DND-41 (cell line): ENCODE measurements around the gene CPN2.

Experiments used
- ATAC-seq: fragments of 200-7000 bp; cut with Tn5 transposase; 3 replicates; pipeline ENCODE4 v1.9.1; 2021; ENCODE audit warnings: low read depth; ENCODE audit not compliant: insufficient read depth
- DNase-seq: peaks from one replicate; pipeline ENCODE4 v3.0.0-alpha.2; 2020
- H2AFZ ChIP-seq: 2 replicates; pipeline ENCODE4 v1.6.0; 2012; ENCODE audit warnings: low read depth, low read length
- H3K27ac ChIP-seq: 2 replicates; pipeline ENCODE4 v1.5.1; 2012; ENCODE audit warnings: low read length, inconsistent platforms
- H3K27me3 ChIP-seq: fragments of 200-600 bp; sonication (generic); 2 replicates; pipeline ENCODE4 v1.6.0; 2012; ENCODE audit warnings: low read length, mild to moderate bottlenecking, inconsistent platforms; ENCODE audit not compliant: insufficient read depth, poor library complexity
- H3K36me3 ChIP-seq: 2 replicates; pipeline ENCODE4 v1.5.1; 2012; ENCODE audit warnings: low read length, inconsistent platforms; ENCODE audit not compliant: insufficient read depth
- H3K4me1 ChIP-seq: 2 replicates; pipeline ENCODE4 v1.5.1; 2012; ENCODE audit warnings: mild to moderate bottlenecking, low read length; ENCODE audit not compliant: insufficient read depth
- H3K4me2 ChIP-seq: 2 replicates; pipeline ENCODE4 v1.6.0; 2012; ENCODE audit warnings: mild to moderate bottlenecking, moderate library complexity, low read length, inconsistent platforms; ENCODE audit not compliant: insufficient read depth
- H3K4me3 ChIP-seq, 2 experiments: fragments of 200-600 bp in 1 of 2; shearing (Covaris generic) in 1 of 2; 2 replicates each; pipeline ENCODE4 v1.5.1; 2012 to 2016; ENCODE audit warnings: inconsistent platforms in 2 of 2, low read length in 2 of 2, mild to moderate bottlenecking in 2 of 2, low read depth in 1 of 2, moderate library complexity in 1 of 2
- H3K79me2 ChIP-seq: 2 replicates; pipeline ENCODE4 v1.6.0; 2012; ENCODE audit warnings: low read length, inconsistent platforms; ENCODE audit not compliant: insufficient read depth
- H3K9ac ChIP-seq: 2 replicates; pipeline ENCODE4 v1.6.0; 2012; ENCODE audit warnings: low read depth, mild to moderate bottlenecking, inconsistent platforms, low read length, moderate library complexity
- H3K9me3 ChIP-seq: 2 replicates; pipeline ENCODE4 v1.5.1; 2012; ENCODE audit warnings: low read length, moderate library complexity, mild to moderate bottlenecking, inconsistent platforms; ENCODE audit not compliant: insufficient read depth, severe bottlenecking
- H4K20me1 ChIP-seq: 2 replicates; pipeline ENCODE4 v1.6.0; 2012; ENCODE audit warnings: low read length; ENCODE audit not compliant: insufficient read depth
- EZH2 ChIP-seq: IDR thresholded peaks from 3 replicates; pipeline ENCODE4 v1.6.1; 2012; ENCODE audit warnings: borderline replicate concordance, low read depth, mild to moderate bottlenecking, moderate library complexity, low read length, inconsistent platforms; ENCODE audit not compliant: severe bottlenecking
- TF ChIP-seq, protein P1 (sequence below): IDR thresholded peaks from 2 replicates; pipeline ENCODE4 v1.5.1; 2012; ENCODE audit warnings: borderline replicate concordance, low read length, moderate library complexity, mild to moderate bottlenecking; ENCODE audit not compliant: poor library complexity, severe bottlenecking; ENCODE audit errors: extremely low read depth

The CPN2 gene

DNA sequence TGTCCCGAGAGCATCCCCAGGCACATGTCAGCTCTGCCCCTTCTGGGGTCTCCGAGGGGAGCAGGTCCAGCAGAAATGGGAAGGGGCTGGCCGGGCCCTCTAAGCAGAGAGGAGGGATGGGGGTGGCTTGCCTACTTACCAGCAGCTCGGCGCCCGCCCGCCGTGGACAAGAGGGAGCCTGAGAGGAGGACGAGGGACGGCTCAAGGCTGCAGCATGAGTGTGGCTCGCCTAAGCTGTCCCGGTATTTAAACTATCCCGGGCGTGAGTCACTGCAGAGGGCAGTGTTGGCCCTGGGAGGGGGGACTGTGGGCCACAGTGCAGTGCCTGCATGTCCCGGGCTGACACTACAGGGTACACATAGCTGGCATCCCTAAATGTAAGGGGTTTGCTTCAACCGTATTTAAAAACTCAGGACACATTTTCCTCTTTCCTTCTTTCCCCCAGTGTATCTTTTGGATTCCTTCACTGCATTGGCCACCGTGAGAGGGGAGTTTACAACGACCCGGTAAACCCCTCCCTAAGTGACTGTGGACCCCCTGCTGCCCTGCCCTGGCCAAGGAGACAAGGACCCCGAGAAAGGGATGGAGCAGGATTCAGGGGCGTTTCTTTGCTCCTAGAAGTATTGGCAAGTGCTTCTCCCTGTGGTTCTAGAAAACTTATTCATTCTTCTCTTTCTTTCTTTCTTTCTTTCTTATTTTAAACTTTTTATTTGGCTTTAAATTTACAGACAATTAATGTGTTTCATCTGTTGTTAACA is 18.6 kb upstream of the CPN2 start, which contains the start of gene LRRC15:
LRRC15 (minus strand) TSS at position 222 of the 758 bp plus-strand sequence. CDS start 8,700 bp downstream, outside the sequence.
- Histone ChIP-seq H3K36me3 (no peaks in the 10 kb centered on the region), H3K4me2 (no peak within 1 kb of the TSS), H4K20me1 (peaks cover 2% of the 10 kb centered on the region; the same call in 1 of the 2 replicates), H3K9me3 (no peaks in the 10 kb centered on the region), H3K4me3 (no peak within 1 kb of the TSS), H3K79me2 (no peaks in the 10 kb centered on the region), H3K4me1 (no peaks in the 10 kb centered on the region), H2AFZ (no peak within 1 kb of the TSS), H3K27ac (no peak within 1 kb of the TSS), H3K27me3 (peaks cover 12% of the 10 kb centered on the region), H3K9ac (no peak within 1 kb of the TSS)
- TF ChIP-seq, protein P1, sequence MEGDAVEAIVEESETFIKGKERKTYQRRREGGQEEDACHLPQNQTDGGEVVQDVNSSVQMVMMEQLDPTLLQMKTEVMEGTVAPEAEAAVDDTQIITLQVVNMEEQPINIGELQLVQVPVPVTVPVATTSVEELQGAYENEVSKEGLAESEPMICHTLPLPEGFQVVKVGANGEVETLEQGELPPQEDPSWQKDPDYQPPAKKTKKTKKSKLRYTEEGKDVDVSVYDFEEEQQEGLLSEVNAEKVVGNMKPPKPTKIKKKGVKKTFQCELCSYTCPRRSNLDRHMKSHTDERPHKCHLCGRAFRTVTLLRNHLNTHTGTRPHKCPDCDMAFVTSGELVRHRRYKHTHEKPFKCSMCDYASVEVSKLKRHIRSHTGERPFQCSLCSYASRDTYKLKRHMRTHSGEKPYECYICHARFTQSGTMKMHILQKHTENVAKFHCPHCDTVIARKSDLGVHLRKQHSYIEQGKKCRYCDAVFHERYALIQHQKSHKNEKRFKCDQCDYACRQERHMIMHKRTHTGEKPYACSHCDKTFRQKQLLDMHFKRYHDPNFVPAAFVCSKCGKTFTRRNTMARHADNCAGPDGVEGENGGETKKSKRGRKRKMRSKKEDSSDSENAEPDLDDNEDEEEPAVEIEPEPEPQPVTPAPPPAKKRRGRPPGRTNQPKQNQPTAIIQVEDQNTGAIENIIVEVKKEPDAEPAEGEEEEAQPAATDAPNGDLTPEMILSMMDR, result no peak
- no peak for TF ChIP-seq EZH2
- DNase-seq, result no peak
- no peak for ATAC-seq

DNA sequence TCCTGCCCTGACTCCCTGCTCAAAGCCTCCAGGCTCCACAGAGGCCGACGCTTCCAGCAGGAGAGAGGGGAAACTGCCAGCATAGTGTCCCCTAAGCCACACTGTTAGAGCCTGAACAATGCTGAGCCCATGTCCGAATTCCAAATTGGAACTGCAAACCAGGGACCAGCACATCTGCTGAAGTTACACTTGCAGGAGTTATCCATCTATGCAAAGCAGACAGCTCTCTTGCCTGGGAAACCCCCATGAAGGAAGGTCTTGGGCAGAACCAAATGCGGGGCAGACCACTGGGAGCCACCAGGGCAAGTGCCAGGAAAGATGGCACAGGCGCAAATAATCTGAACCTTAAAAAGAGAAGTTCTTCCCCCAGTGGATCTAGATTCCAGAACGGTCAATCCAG is 17.8 kb upstream of the CPN2 start:
- ATAC-seq (no peak), DNase-seq (no peak)
- Histone ChIP-seq H3K4me2 (no peak overlapping the region), H3K9ac (no peak overlapping the region), H3K27me3 (peaks cover 12% of the 10 kb centered on the region), H3K4me3 (no peak overlapping the region), H3K79me2 (no peaks in the 10 kb centered on the region), H2AFZ (no peak overlapping the region), H3K4me1 (no peaks in the 10 kb centered on the region), H3K9me3 (no peaks in the 10 kb centered on the region), H4K20me1 (peaks cover 2% of the 10 kb centered on the region; the same call in 1 of the 2 replicates), H3K36me3 (no peaks in the 10 kb centered on the region), H3K27ac (no peak overlapping the region)
- TF ChIP-seq EZH2, result no peak
- TF ChIP-seq, protein P1, result no peak

DNA sequence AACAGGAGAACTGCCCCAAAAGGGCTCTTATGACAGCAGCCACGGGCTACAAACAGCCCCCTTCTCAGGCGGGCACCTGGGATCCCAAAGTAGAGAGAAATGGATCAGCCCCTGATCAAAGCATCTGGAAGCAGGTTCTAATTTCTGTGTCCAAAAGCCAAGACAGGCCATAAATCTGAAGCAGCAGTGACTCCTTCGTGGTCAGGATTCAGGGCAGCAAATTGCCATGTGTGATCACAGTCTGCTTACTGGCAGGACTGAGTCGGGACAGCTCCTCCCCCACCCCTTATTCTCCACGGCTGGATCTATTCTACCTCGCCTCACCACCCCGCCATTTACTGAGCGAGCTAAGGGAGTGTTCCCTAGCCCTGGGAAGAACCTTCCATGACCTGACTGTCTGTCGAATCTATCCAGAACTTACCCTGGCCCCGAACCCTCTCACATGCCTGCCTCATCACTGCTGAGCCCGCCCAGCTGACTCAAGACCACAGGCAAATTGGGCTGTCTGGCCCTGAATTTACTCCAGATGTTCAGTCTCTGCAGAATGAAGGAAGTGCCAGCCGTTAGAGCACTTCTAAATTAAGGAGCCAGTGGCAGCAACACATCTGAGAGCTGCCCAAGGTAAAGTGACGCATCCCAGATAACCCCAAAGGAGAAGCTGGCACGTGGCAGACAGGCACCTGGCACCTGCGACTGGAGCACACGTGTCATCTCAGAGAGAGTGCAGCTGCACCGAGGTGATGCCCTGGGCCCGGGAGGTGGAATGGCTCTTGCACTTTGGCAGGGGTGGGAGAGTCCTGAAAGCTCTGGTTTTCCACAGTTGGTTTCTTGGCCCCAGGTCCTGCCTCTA is 17.1 kb upstream of the CPN2 start:
- H3K4me1 ChIP-seq, result no peaks in the 10 kb centered on the region
- H3K36me3 ChIP-seq, result no peaks in the 10 kb centered on the region
- no peak overlapping the region for H2AFZ ChIP-seq
- TF ChIP-seq, protein P1, result no peak
- no peaks in the 10 kb centered on the region for H3K9me3 ChIP-seq
- no peak overlapping the region for H3K4me3 ChIP-seq
- ATAC-seq (0 out of 3 replicates have a peak, but pooled peaks have one; percentile 22), DNase-seq (no peak)
- no peak overlapping the region for H3K27ac ChIP-seq
- H3K9ac ChIP-seq, result no peak overlapping the region
- H3K27me3 ChIP-seq, result peaks cover 12% of the 10 kb centered on the region
- no peaks in the 10 kb centered on the region for H3K79me2 ChIP-seq
- H4K20me1 ChIP-seq, result peaks cover 2% of the 10 kb centered on the region; the same call in 1 of the 2 replicates
- no peak overlapping the region for H3K4me2 ChIP-seq
